ENCODE results near the gene SAPCD2.

- TF ChIP-seq ZNF274 (IDR thresholded peaks at IDR 0.05; ENCODE audit: low read depth, low read length) (no peak), YY1 (IDR thresholded peaks at IDR 0.05; ENCODE audit: insufficient read depth, insufficient read length) (no peak), SUZ12 (IDR thresholded peaks at IDR 0.05; ENCODE audit: extremely low read depth, insufficient read depth, insufficient read length) (no peak)
Measured at GRCh38 chr9:137031904-137032640, 38.3 kb downstream of the SAPCD2 start, which contains the start of gene FUT7.

Measured in NT2/D1 (cell line).